MM.1S (cell line): ENCODE measurements around the gene ANAPC16.

Source experiments
- DNase-seq: peaks from one replicate; pipeline ENCODE4 v3.0.0-alpha.2; 2015
- H2AFZ ChIP-seq: fragments of 300-600 bp; sonication (generic); 2 replicates; pipeline ENCODE4 v1.6.0; 2016; ENCODE audit warnings: antibody characterized with exemption, low read length
- H3F3A ChIP-seq: fragments of 300-600 bp; sonication (generic); 2 replicates; pipeline ENCODE4 v1.6.1; 2016; ENCODE audit warnings: mild to moderate bottlenecking, antibody characterized with exemption, low read length, moderate library complexity, mixed read lengths; ENCODE audit not compliant: insufficient read depth
- H3K27ac ChIP-seq: fragments of 300-600 bp; sonication (generic); 2 replicates; pipeline ENCODE4 v1.5.1; 2016; ENCODE audit warnings: mild to moderate bottlenecking, low read length
- H3K27me3 ChIP-seq: fragments of 300-600 bp; sonication (generic); replicated peaks from 2 replicates; pipeline ENCODE4 v1.6.0; 2016; ENCODE audit warnings: low read length; ENCODE audit not compliant: insufficient read depth
- H3K36me3 ChIP-seq: fragments of 300-600 bp; sonication (generic); replicated peaks from 2 replicates; pipeline ENCODE4 v1.6.1; 2016; ENCODE audit warnings: mild to moderate bottlenecking, low read length, mixed read lengths; ENCODE audit not compliant: insufficient read depth
- H3K4me1 ChIP-seq: fragments of 300-600 bp; sonication (generic); 2 replicates; pipeline ENCODE4 v1.6.1; 2016; ENCODE audit warnings: low read length, mixed read lengths
- H3K4me2 ChIP-seq: fragments of 300-600 bp; sonication (generic); 2 replicates; pipeline ENCODE4 v1.6.0; 2016; ENCODE audit warnings: low read depth, low read length
- H3K4me3 ChIP-seq: fragments of 300-600 bp; sonication (generic); 2 replicates; pipeline ENCODE4 v1.5.1; 2016; ENCODE audit warnings: low read length, mixed read lengths
- H3K79me2 ChIP-seq: fragments of 300-600 bp; sonication (generic); 2 replicates; pipeline ENCODE4 v1.6.1; 2016; ENCODE audit warnings: mixed run types, low read length, mixed read lengths
- H3K9ac ChIP-seq: fragments of 300-600 bp; sonication (generic); 2 replicates; pipeline ENCODE4 v1.6.1; 2016; ENCODE audit warnings: low read length, mixed read lengths
- H3K9me2 ChIP-seq: fragments of 300-600 bp; sonication (generic); replicated peaks from 2 replicates; pipeline ENCODE4 v1.6.1; 2016; ENCODE audit warnings: mild to moderate bottlenecking, low read length, mixed read lengths; ENCODE audit not compliant: insufficient read depth
- H3K9me3 ChIP-seq: fragments of 300-600 bp; sonication (generic); replicated peaks from 2 replicates; pipeline ENCODE4 v1.6.1; 2016; ENCODE audit warnings: mild to moderate bottlenecking, low read length, mixed read lengths; ENCODE audit not compliant: insufficient read depth
- H4K20me1 ChIP-seq: fragments of 300-600 bp; sonication (generic); 2 replicates; pipeline ENCODE4 v1.6.1; 2016; ENCODE audit warnings: mild to moderate bottlenecking, low read length, moderate library complexity, mixed read lengths; ENCODE audit not compliant: insufficient read depth
- CTCF ChIP-seq: fragments of 300-600 bp; sonication (generic); IDR thresholded peaks from 2 replicates; pipeline ENCODE4 v1.5.1; 2016; ENCODE audit warnings: antibody characterized with exemption, low read length, mixed read lengths
- EZH2 ChIP-seq: fragments of 300-600 bp; sonication (generic); optimal IDR thresholded peaks from 2 replicates; pipeline ENCODE3; 2017; ENCODE audit warnings: low read depth, mild to moderate bottlenecking, antibody characterized with exemption, low read length, mixed read lengths
- EZH2phosphoT487 ChIP-seq: fragments of 300-600 bp; sonication (generic); IDR thresholded peaks from 2 replicates; pipeline ENCODE4 v1.6.1; 2018; ENCODE audit warnings: antibody characterized with exemption, low read length

Gene ANAPC16

GRCh38 chr10:72240371-72240770, 24.6 kb downstream of the ANAPC16 start:
- Histone ChIP-seq H4K20me1 (no peaks in the 10 kb centered on the region), H3K79me2 (no peaks in the 10 kb centered on the region), H3K27ac (no peak overlapping the region), H3K27me3 (no peaks in the 10 kb centered on the region), H3K36me3 (no peaks in the 10 kb centered on the region), H3K4me3 (no peak overlapping the region), H3K4me2 (no peak overlapping the region), H2AFZ (no peak overlapping the region), H3K9me2 (no peaks in the 10 kb centered on the region), H3K9ac (no peak overlapping the region), H3K9me3 (no peaks in the 10 kb centered on the region), H3F3A (no peaks in the 10 kb centered on the region), H3K4me1 (no peaks in the 10 kb centered on the region)
- DNase-seq, result no peak
- TF ChIP-seq EZH2phosphoT487, result no peak
- TF ChIP-seq CTCF, result no peak
- no peak for TF ChIP-seq EZH2

- Histone ChIP-seq H3K79me2 (no peaks in the 10 kb centered on the region), H3K27me3 (no peaks in the 10 kb centered on the region), H2AFZ (no peak overlapping the region), H4K20me1 (no peaks in the 10 kb centered on the region), H3K4me2 (no peak overlapping the region), H3K9ac (no peak overlapping the region), H3K27ac (no peak overlapping the region), H3F3A (no peaks in the 10 kb centered on the region), H3K4me1 (no peaks in the 10 kb centered on the region), H3K9me3 (no peaks in the 10 kb centered on the region), H3K4me3 (no peak overlapping the region), H3K36me3 (no peaks in the 10 kb centered on the region), H3K9me2 (no peaks in the 10 kb centered on the region)
- no peak for TF ChIP-seq EZH2
- no peak for TF ChIP-seq CTCF
- TF ChIP-seq EZH2phosphoT487, result no peak
- no peak for DNase-seq
Observed at GRCh38 chr10:72241691-72242252, 26.0 kb downstream of the ANAPC16 start.

- Histone ChIP-seq H4K20me1 (no peaks in the 10 kb centered on the region), H3F3A (peaks cover 5% of the 10 kb centered on the region), H3K9ac (no peak overlapping the region), H3K27ac (no peak overlapping the region), H3K27me3 (no peaks in the 10 kb centered on the region), H3K9me2 (no peaks in the 10 kb centered on the region), H3K4me2 (no peak overlapping the region), H3K36me3 (no peaks in the 10 kb centered on the region), H3K4me3 (no peak overlapping the region), H3K9me3 (no peaks in the 10 kb centered on the region), H3K4me1 (peaks cover 7% of the 10 kb centered on the region), H2AFZ (no peak overlapping the region), H3K79me2 (no peaks in the 10 kb centered on the region)
- DNase-seq, result no peak
- TF ChIP-seq EZH2 (no peak), CTCF (no peak)
Observed at GRCh38 chr10:72242675-72243074, 26.9 kb downstream of the ANAPC16 start.
